ENCODE results near the gene PRDM16. TPM values are rescaled to one million over a fixed set of nuclear protein-coding genes. Genes with fewer than 3 reads are reported as not detected.

PRDM16 gene
- total and polyA plus RNA-seq, 2 of the 13 experiments (the other 11 are each of a cell fraction or from before 2014, with no cell fraction given), result 0.15 to 0.81 TPM

- TF ChIP-seq, protein P1, sequence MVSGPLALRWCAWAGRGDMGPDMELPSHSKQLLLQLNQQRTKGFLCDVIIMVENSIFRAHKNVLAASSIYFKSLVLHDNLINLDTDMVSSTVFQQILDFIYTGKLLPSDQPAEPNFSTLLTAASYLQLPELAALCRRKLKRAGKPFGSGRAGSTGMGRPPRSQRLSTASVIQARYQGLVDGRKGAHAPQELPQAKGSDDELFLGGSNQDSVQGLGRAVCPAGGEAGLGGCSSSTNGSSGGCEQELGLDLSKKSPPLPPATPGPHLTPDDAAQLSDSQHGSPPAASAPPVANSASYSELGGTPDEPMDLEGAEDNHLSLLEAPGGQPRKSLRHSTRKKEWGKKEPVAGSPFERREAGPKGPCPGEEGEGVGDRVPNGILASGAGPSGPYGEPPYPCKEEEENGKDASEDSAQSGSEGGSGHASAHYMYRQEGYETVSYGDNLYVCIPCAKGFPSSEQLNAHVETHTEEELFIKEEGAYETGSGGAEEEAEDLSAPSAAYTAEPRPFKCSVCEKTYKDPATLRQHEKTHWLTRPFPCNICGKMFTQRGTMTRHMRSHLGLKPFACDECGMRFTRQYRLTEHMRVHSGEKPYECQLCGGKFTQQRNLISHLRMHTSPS (CRISPR knock-in tag; IDR thresholded peaks at IDR 0.05; ENCODE audit: low read depth), result peak; percentile 54; the same call in 1 of the 2 replicates
- TF ChIP-seq LCORL (IDR thresholded peaks at IDR 0.05) (no peak), LCORL (CRISPR knock-in tag; IDR thresholded peaks at IDR 0.05) (no peak), SYNCRIP (IDR thresholded peaks at IDR 0.05; ENCODE audit: insufficient read depth, low read depth, low read length) (no peak), RXRA (CRISPR knock-in tag; IDR thresholded peaks at IDR 0.05) (peak; percentile 87), ZSCAN20 (CRISPR knock-in tag; IDR thresholded peaks at IDR 0.05; ENCODE audit: borderline replicate concordance) (no peak), ZBTB37 (CRISPR knock-in tag; IDR thresholded peaks at IDR 0.05) (0 out of 2 replicates have a peak, but pooled peaks have one; percentile 16), ZNF512 (CRISPR knock-in tag; IDR thresholded peaks at IDR 0.05) (no peak), ZNF761 (CRISPR knock-in tag; conservative IDR thresholded peaks at IDR 0.05) (no peak), NCOA2 (CRISPR knock-in tag; IDR thresholded peaks at IDR 0.05) (peak; percentile 51; the same call in 1 of the 2 replicates), ZSCAN30 (CRISPR knock-in tag; IDR thresholded peaks at IDR 0.05) (no peak), SMAD1 (CRISPR knock-in tag; IDR thresholded peaks at IDR 0.05; ENCODE audit: borderline replicate concordance, low read depth) (no peak), FOXK2 (IDR thresholded peaks at IDR 0.05) (no peak), E2F5 (CRISPR knock-in tag; conservative IDR thresholded peaks at IDR 0.05) (no peak), RAD21 (CRISPR knock-in tag; IDR thresholded peaks at IDR 0.05) (no peak), SMC3 (IDR thresholded peaks at IDR 0.05; ENCODE audit: low read length) (no peak), HOXA3 (CRISPR knock-in tag; IDR thresholded peaks at IDR 0.05) (peak; percentile 75; the same call in 1 of the 2 replicates), MIER3 (CRISPR knock-in tag; IDR thresholded peaks at IDR 0.05; ENCODE audit: borderline replicate concordance) (no peak)
- TF ChIP-seq, protein P2, sequence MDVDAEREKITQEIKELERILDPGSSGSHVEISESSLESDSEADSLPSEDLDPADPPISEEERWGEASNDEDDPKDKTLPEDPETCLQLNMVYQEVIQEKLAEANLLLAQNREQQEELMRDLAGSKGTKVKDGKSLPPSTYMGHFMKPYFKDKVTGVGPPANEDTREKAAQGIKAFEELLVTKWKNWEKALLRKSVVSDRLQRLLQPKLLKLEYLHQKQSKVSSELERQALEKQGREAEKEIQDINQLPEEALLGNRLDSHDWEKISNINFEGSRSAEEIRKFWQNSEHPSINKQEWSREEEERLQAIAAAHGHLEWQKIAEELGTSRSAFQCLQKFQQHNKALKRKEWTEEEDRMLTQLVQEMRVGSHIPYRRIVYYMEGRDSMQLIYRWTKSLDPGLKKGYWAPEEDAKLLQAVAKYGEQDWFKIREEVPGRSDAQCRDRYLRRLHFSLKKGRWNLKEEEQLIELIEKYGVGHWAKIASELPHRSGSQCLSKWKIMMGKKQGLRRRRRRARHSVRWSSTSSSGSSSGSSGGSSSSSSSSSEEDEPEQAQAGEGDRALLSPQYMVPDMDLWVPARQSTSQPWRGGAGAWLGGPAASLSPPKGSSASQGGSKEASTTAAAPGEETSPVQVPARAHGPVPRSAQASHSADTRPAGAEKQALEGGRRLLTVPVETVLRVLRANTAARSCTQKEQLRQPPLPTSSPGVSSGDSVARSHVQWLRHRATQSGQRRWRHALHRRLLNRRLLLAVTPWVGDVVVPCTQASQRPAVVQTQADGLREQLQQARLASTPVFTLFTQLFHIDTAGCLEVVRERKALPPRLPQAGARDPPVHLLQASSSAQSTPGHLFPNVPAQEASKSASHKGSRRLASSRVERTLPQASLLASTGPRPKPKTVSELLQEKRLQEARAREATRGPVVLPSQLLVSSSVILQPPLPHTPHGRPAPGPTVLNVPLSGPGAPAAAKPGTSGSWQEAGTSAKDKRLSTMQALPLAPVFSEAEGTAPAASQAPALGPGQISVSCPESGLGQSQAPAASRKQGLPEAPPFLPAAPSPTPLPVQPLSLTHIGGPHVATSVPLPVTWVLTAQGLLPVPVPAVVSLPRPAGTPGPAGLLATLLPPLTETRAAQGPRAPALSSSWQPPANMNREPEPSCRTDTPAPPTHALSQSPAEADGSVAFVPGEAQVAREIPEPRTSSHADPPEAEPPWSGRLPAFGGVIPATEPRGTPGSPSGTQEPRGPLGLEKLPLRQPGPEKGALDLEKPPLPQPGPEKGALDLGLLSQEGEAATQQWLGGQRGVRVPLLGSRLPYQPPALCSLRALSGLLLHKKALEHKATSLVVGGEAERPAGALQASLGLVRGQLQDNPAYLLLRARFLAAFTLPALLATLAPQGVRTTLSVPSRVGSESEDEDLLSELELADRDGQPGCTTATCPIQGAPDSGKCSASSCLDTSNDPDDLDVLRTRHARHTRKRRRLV (CRISPR knock-in tag; IDR thresholded peaks at IDR 0.05), result no peak
These were observed 180.9 kb downstream of the PRDM16 start (continued) for GRCh38 chr1:3249631-3250501.
